Fibroblast of lung (primary cell): ENCODE data around the gene MST1R.

Experiments
- EZH2 ChIP-seq: IDR thresholded peaks from 2 replicates; pipeline ENCODE4 v1.5.1; 2012; ENCODE audit warnings: low read length, control low read depth, mild to moderate bottlenecking; ENCODE audit errors: missing control alignments
- TF ChIP-seq, protein P1 (sequence below), 2 donors: IDR thresholded peaks in 1 of 2; conservative IDR thresholded peaks in 1 of 2; 1 replicate in 1 of 2; 2 replicates in 1 of 2; pipeline ENCODE4 v1.5.1; 2011 to 2012; ENCODE audit warnings: low read length in 2 of 2, control low read depth in 1 of 2, inconsistent platforms in 1 of 2, low read depth in 1 of 2, mild to moderate bottlenecking in 1 of 2

GRCh38 chr3:49930922-49931321 lies 27.2 kb upstream of the MST1R start:
- no peak for TF ChIP-seq EZH2
- TF ChIP-seq, protein P1, sequence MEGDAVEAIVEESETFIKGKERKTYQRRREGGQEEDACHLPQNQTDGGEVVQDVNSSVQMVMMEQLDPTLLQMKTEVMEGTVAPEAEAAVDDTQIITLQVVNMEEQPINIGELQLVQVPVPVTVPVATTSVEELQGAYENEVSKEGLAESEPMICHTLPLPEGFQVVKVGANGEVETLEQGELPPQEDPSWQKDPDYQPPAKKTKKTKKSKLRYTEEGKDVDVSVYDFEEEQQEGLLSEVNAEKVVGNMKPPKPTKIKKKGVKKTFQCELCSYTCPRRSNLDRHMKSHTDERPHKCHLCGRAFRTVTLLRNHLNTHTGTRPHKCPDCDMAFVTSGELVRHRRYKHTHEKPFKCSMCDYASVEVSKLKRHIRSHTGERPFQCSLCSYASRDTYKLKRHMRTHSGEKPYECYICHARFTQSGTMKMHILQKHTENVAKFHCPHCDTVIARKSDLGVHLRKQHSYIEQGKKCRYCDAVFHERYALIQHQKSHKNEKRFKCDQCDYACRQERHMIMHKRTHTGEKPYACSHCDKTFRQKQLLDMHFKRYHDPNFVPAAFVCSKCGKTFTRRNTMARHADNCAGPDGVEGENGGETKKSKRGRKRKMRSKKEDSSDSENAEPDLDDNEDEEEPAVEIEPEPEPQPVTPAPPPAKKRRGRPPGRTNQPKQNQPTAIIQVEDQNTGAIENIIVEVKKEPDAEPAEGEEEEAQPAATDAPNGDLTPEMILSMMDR (conservative IDR thresholded peaks at IDR 0.05 in 1 of 2, IDR thresholded peaks at IDR 0.05 in 1 of 2; ENCODE audit: low read depth in 1 of 2, low read length in 2 of 2): no peak
